Sigmoid colon (tissue), 7 donors: ENCODE data around the gene PON1. TPM values are rescaled to one million over a fixed set of nuclear protein-coding genes. Genes with fewer than 3 reads are reported as not detected.

ENCODE experiments used
- DNase-seq: peaks from one replicate; pipeline ENCODE4 v3.0.0-alpha.2; 2019
- H3K27ac ChIP-seq, 4 donors: fragments of 200-600 bp; sonication (generic); one replicate each; pipeline ENCODE4 v1.5.1; 2016 to 2019; ENCODE audit warnings: mild to moderate bottlenecking in 1 of 4
- H3K27me3 ChIP-seq, 3 donors: fragments of 200-600 bp; sonication (generic); one replicate each; pipeline ENCODE4 v1.5.1; 2019; ENCODE audit warnings: mild to moderate bottlenecking in 1 of 3
- H3K36me3 ChIP-seq, 4 donors: fragments of 200-600 bp; sonication (generic); one replicate each; pipeline ENCODE4 v1.5.1; 2016 to 2019
- H3K4me1 ChIP-seq, 4 donors: fragments of 200-600 bp; sonication (generic); one replicate each; pipeline ENCODE4 v1.5.1; 2017 to 2019
- H3K4me3 ChIP-seq, 4 donors: fragments of 200-600 bp; sonication (generic); one replicate each; pipeline ENCODE4 v1.5.1; 2017 to 2019; ENCODE audit warnings: mild to moderate bottlenecking in 2 of 4, moderate library complexity in 1 of 4
- H3K9me3 ChIP-seq, 4 donors: fragments of 200-600 bp in 3 of 4; sonication (generic) in 3 of 4; one replicate each; pipeline versions ENCODE4 v1.5.1 to v1.6.1; 2013 to 2019
- CTCF ChIP-seq, 4 experiments: fragments of 450-650 bp in 3 of 4; fragments of 200-600 bp in 1 of 4; IDR thresholded peaks; one replicate each; pipeline ENCODE4 v1.5.1; 2016 to 2019; ENCODE audit warnings: antibody characterized with exemption in 4 of 4, mild to moderate bottlenecking in 3 of 4, moderate library complexity in 2 of 4
- EP300 ChIP-seq, 4 donors: sonication (generic); formaldehyde crosslinking; IDR thresholded peaks; one replicate each; pipeline ENCODE4 v1.6.1; 2017; ENCODE audit warnings: antibody characterized with exemption in 4 of 4
- POLR2A ChIP-seq, 2 donors: fragments of 450-650 bp; IDR thresholded peaks; one replicate each; pipeline ENCODE4 v1.6.1; 2016; ENCODE audit warnings: antibody characterized with exemption in 2 of 2, mild to moderate bottlenecking in 2 of 2, moderate library complexity in 2 of 2
- POLR2AphosphoS5 ChIP-seq, 4 donors: sonication (generic); formaldehyde crosslinking; IDR thresholded peaks; one replicate each; pipeline ENCODE4 v1.6.1; 2017; ENCODE audit warnings: antibody characterized with exemption in 4 of 4
- WGBS, 2 donors: extraction: QIAGEN DNeasy Blood & Tissue Kit; methylation state at CpG; one replicate each; pipeline ENCODE4 v1.1.7; 2013; 5-methylcytosine and 5-hydroxymethylcytosine counted together
- intact Hi-C: fragments of 100-400 bp; cut with DNase I; formaldehyde crosslinking; loops from one replicate; pipeline ENCODE4 v1.15.1; 2023
- polyA plus RNA-seq, 3 donors: library from polyadenylated mRNA; stranded (reverse); fragments of 200-250 nt; gene quantifications; one replicate each; pipeline ENCODE4 v1.2.3, GENCODE V29; 2013
- total RNA-seq, 4 donors: library from RNA; depleted of rRNA; stranded (reverse); fragments of >200 nt; gene quantifications; one replicate each; pipeline ENCODE4 v1.1.0, GENCODE V29; 2016
- donor health status: healthy with polysubstance abuse.
- donor health status: Bipolar disorder and iron deficiency.
- donor health status: healthy.

PON1 gene
- total and polyA plus RNA-seq, 7 donors, result 0.16 to 0.19 TPM; not detected in 5

GRCh38 chr7:95357623-95358022, 33.3 kb upstream of the PON1 start:
- DNase-seq, result no peak
- TF ChIP-seq POLR2A (IDR thresholded peaks at IDR 0.05) (no peak), POLR2AphosphoS5 (IDR thresholded peaks at IDR 0.05) (no peak), EP300 (IDR thresholded peaks at IDR 0.05) (no peak), CTCF (IDR thresholded peaks at IDR 0.05) (no peak)
- Histone ChIP-seq H3K4me1 (no peaks in the 10 kb centered on the region), H3K4me3 (no peak overlapping the region), H3K27ac (no peak overlapping the region), H3K36me3 (no peaks in the 10 kb centered on the region), H3K27me3 (no peaks in the 10 kb centered on the region), H3K9me3 (peaks cover 0 to 4% (median 0%) of the 10 kb centered on the region in 4 donors)
- intact Hi-C loops, result loop anchor here (10.0 kb wide), 1 partner anchor 117 kb away; no protein-coding TSS in a partner anchor
- 33 to 48% methylated on average over 3 of the region's 3 CpGs for WGBS, 2 donors

GRCh38 chr7:95342642-95343307, 18.4 kb upstream of the PON1 start:
- Histone ChIP-seq H3K4me1 (no peaks in the 10 kb centered on the region), H3K36me3 (no peaks in the 10 kb centered on the region), H3K9me3 (no peaks in the 10 kb centered on the region), H3K27ac (no peak overlapping the region), H3K4me3 (no peak overlapping the region), H3K27me3 (no peaks in the 10 kb centered on the region)
- 78 to 81% methylated on average over 4 of the region's 4 CpGs for WGBS, 2 donors
- DNase-seq, result no peak
- intact Hi-C loops, result no loop called here
- TF ChIP-seq POLR2A (IDR thresholded peaks at IDR 0.05) (no peak), CTCF (IDR thresholded peaks at IDR 0.05) (no peak), EP300 (IDR thresholded peaks at IDR 0.05) (no peak), POLR2AphosphoS5 (IDR thresholded peaks at IDR 0.05) (no peak)

GRCh38 chr7:95342029-95342428, 17.7 kb upstream of the PON1 start:
- no peaks in the 10 kb centered on the region for H3K4me1 ChIP-seq
- H3K4me3 ChIP-seq, result no peak overlapping the region
- no peaks in the 10 kb centered on the region for H3K27me3 ChIP-seq
- no peaks in the 10 kb centered on the region for H3K9me3 ChIP-seq
- no peak for DNase-seq
- no peaks in the 10 kb centered on the region for H3K36me3 ChIP-seq
- TF ChIP-seq EP300 (IDR thresholded peaks at IDR 0.05) (no peak), CTCF (IDR thresholded peaks at IDR 0.05) (no peak), POLR2A (IDR thresholded peaks at IDR 0.05) (no peak), POLR2AphosphoS5 (IDR thresholded peaks at IDR 0.05) (no peak)
- intact Hi-C loops, result no loop called here
- H3K27ac ChIP-seq, result no peak overlapping the region
- 70 to 88% methylated on average over 3 of the region's 3 CpGs for WGBS, 2 donors

GRCh38 chr7:95340491-95340890, 16.2 kb upstream of the PON1 start:
- H3K4me3 ChIP-seq, result no peak overlapping the region
- no peak overlapping the region for H3K27ac ChIP-seq
- H3K4me1 ChIP-seq, result no peaks in the 10 kb centered on the region
- H3K36me3 ChIP-seq, result no peaks in the 10 kb centered on the region
- intact Hi-C loops, result no loop called here
- DNase-seq, result no peak
- no peaks in the 10 kb centered on the region for H3K9me3 ChIP-seq
- no peak for TF ChIP-seq POLR2AphosphoS5 (IDR thresholded peaks at IDR 0.05)
- no peak for TF ChIP-seq CTCF (IDR thresholded peaks at IDR 0.05)
- no peak for TF ChIP-seq EP300 (IDR thresholded peaks at IDR 0.05)
- TF ChIP-seq POLR2A (IDR thresholded peaks at IDR 0.05), result no peak
- no peaks in the 10 kb centered on the region for H3K27me3 ChIP-seq
- WGBS, 2 donors, result 93 to 96% methylated on average over 2 of the region's 2 CpGs

- H3K27ac ChIP-seq, result no peak overlapping the region
- no peak for TF ChIP-seq EP300 (IDR thresholded peaks at IDR 0.05)
- no peak for TF ChIP-seq POLR2A (IDR thresholded peaks at IDR 0.05)
- no peak for TF ChIP-seq POLR2AphosphoS5 (IDR thresholded peaks at IDR 0.05)
- no peak for TF ChIP-seq CTCF (IDR thresholded peaks at IDR 0.05)
- 90 to 93% methylated on average over 3 of the region's 3 CpGs for WGBS, 2 donors
- H3K9me3 ChIP-seq, result no peaks in the 10 kb centered on the region
- intact Hi-C loops, result no loop called here
- DNase-seq, result no peak
- no peak overlapping the region for H3K4me3 ChIP-seq
- H3K27me3 ChIP-seq, result no peaks in the 10 kb centered on the region
- H3K36me3 ChIP-seq, result no peaks in the 10 kb centered on the region
- no peaks in the 10 kb centered on the region for H3K4me1 ChIP-seq
These were observed 14.5 kb upstream of the PON1 start for GRCh38 chr7:95338832-95339231.
